Measurements from ENCODE around the gene INSL6. TPM values are rescaled to one million over a fixed set of nuclear protein-coding genes. Genes with fewer than 3 reads are reported as not detected.

Gene INSL6, protein sequence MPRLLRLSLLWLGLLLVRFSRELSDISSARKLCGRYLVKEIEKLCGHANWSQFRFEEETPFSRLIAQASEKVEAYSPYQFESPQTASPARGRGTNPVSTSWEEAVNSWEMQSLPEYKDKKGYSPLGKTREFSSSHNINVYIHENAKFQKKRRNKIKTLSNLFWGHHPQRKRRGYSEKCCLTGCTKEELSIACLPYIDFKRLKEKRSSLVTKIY
- total RNA-seq (not detected), polyA plus RNA-seq (ENCODE audit: insufficient read depth in 1 of 8, insufficient read length in 8 of 8, low replicate concordance in 1 of 8) (under 1 TPM in 7 of 8 donors, not detected in 1; 0.11 to 0.45 (median 0.25) TPM)
- long read RNA-seq, donor 1, result 0 reads
- long read RNA-seq, donor 2, result 0 reads
- long read RNA-seq, donor 3, result 0 reads
- long read RNA-seq, donor 4, result 0 reads
- long read RNA-seq, donor 5, result 0 reads
- long read RNA-seq, donor 6, result 0 reads
- long read RNA-seq, donor 7, result 0 reads
- long read RNA-seq, donor 8, result 0 reads
- long read RNA-seq, donor 9, result 0 reads
- long read RNA-seq, donor 10, result 0 reads
- long read RNA-seq, donor 11, result 0 reads

DNA sequence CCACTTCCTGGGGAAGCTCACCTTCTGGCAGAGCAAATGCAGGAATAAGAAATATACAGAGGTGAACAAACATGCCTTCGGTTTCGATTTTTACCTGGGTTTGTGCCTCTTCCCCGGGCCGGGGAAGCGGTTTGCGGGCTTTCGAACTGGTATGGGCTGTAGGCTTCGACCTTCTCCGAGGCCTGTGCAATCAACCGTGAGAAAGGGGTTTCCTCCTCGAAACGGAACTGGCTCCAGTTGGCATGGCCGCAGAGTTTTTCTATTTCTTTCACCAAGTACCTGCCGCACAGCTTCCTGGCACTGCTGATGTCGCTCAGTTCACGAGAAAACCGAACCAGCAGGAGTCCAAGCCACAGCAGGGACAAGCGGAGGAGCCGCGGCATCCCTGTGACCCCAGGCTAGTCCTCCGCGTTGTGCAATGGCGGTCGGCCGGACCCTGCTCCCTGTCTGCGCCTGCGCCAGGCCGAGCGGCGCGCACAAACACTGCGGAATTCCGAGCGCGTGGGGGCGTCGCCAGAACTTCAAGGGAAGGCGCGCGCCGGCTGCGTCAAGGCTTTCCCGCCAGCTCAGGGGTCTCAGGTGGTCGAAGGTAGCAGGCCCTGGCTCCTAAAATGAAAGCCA, at the start of gene INSL6:
Gene INSL6 (minus strand): TSS at position 420 of the 621 bp plus-strand sequence. CDS start 37 bp downstream, at position 383.
- Histone ChIP-seq H3K27me3 (ENCODE audit: control insufficient read depth, insufficient read depth, low read length) (no peaks in the 10 kb centered on the region), H3K4me1 (ENCODE audit: control insufficient read depth, insufficient read depth, low read length) (no peaks in the 10 kb centered on the region), H3K36me3 (ENCODE audit: control insufficient read depth, insufficient read depth, low read length) (no peaks in the 10 kb centered on the region), H3K4me3 (ENCODE audit: low read length) (no peak within 1 kb of the TSS), H3K27ac (ENCODE audit: low read length) (no peak within 1 kb of the TSS), H3K9me3 (replicated peaks; ENCODE audit: control insufficient read depth, low read depth, low read length) (no peaks in the 10 kb centered on the region)
- no peak for DNase-seq
- 87% methylated on average over 42 of the region's 44 CpGs for WGBS (ENCODE audit: insufficient coverage)

DNA sequence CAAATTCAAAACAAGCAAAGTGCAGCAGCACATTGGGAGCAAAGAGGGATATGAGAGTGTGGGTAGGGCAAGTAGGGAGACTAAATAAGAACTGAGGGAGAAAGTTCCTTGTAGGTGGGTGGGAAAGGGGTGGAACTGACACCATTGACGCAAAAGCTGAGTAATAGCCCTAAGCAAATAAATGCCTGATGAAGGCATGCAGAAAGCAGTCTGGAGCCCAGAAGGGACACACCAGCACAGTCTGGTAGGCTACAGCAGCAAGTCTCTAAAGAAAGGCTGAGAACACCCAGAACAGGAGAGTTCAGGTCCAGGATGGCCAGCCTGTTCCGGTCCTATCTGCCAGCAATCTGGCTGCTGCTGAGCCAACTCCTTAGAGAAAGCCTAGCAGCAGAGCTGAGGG, 45.8 kb upstream of the INSL6 start, which contains the start of gene INSL4:
Gene INSL4 (plus strand): TSS at position 208 of the 400 bp plus-strand sequence. CDS start 105 bp downstream, at position 313.
- no peaks in the 10 kb centered on the region for H3K9me3 ChIP-seq (replicated peaks; ENCODE audit: control insufficient read depth, low read depth, low read length)
- no peak within 1 kb of the TSS for H3K4me3 ChIP-seq (ENCODE audit: low read length)
- no peaks in the 10 kb centered on the region for H3K36me3 ChIP-seq (ENCODE audit: control insufficient read depth, insufficient read depth, low read length)
- 92% methylated on average over 2 of the region's 2 CpGs for WGBS (ENCODE audit: insufficient coverage)
- H3K4me1 ChIP-seq (ENCODE audit: control insufficient read depth, insufficient read depth, low read length), result no peaks in the 10 kb centered on the region
- H3K27ac ChIP-seq (ENCODE audit: low read length), result no peak within 1 kb of the TSS
- H3K27me3 ChIP-seq (ENCODE audit: control insufficient read depth, insufficient read depth, low read length), result no peaks in the 10 kb centered on the region
- no peak for DNase-seq

DNA sequence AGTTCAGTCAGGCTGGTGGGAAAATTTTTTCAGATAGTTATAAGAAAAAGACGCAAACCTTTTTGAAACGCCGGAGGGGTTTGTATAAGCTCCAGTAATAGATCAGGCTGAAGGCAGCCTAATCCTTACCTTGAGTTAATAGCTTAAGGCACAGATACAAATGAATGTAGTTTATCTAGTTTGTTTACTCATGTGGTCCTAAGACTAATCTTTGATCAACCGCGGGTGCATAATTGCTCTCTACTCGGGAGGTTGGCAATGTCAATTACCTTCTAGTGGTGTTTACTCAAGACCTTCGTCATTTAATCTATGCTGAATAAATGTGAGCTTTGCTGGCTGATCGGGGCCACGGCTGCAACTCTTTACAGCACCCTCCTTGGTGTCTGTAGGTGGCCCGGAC, 45.1 kb upstream of the INSL6 start:
- no peak overlapping the region for H3K27ac ChIP-seq (ENCODE audit: low read length)
- H3K4me1 ChIP-seq (ENCODE audit: control insufficient read depth, insufficient read depth, low read length), result no peaks in the 10 kb centered on the region
- no peak for DNase-seq
- no peaks in the 10 kb centered on the region for H3K27me3 ChIP-seq (ENCODE audit: control insufficient read depth, insufficient read depth, low read length)
- no peaks in the 10 kb centered on the region for H3K36me3 ChIP-seq (ENCODE audit: control insufficient read depth, insufficient read depth, low read length)
- no peaks in the 10 kb centered on the region for H3K9me3 ChIP-seq (replicated peaks; ENCODE audit: control insufficient read depth, low read depth, low read length)
- no peak overlapping the region for H3K4me3 ChIP-seq (ENCODE audit: low read length)
- 87% methylated on average over 6 of the region's 10 CpGs for WGBS (ENCODE audit: insufficient coverage)

DNA sequence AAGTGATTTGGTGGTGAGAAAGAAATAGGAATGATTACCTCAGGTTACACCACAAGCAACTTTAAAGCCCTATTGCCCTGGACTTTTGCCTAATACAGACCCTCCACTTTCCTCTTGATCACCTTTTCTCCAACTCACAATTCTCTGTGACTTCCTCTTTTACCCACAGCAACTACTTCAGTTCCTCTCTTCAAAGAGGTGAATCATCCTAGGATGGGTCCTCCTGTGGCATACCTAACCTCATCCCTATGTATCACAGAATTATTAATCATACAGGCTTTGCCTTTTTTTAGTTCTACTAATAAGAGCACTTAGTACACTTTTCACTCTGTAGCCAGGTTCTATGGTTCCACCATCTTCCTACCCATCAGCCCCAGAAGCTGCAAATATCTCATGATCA, 19.6 kb upstream of the INSL6 start:
- H3K36me3 ChIP-seq (ENCODE audit: control insufficient read depth, insufficient read depth, low read length), result no peaks in the 10 kb centered on the region
- no peaks in the 10 kb centered on the region for H3K27me3 ChIP-seq (ENCODE audit: control insufficient read depth, insufficient read depth, low read length)
- no peaks in the 10 kb centered on the region for H3K4me1 ChIP-seq (ENCODE audit: control insufficient read depth, insufficient read depth, low read length)
- H3K4me3 ChIP-seq (ENCODE audit: low read length), result no peak overlapping the region
- no peak overlapping the region for H3K27ac ChIP-seq (ENCODE audit: low read length)
- no peak for DNase-seq
- H3K9me3 ChIP-seq (replicated peaks; ENCODE audit: control insufficient read depth, low read depth, low read length), result no peaks in the 10 kb centered on the region

DNA sequence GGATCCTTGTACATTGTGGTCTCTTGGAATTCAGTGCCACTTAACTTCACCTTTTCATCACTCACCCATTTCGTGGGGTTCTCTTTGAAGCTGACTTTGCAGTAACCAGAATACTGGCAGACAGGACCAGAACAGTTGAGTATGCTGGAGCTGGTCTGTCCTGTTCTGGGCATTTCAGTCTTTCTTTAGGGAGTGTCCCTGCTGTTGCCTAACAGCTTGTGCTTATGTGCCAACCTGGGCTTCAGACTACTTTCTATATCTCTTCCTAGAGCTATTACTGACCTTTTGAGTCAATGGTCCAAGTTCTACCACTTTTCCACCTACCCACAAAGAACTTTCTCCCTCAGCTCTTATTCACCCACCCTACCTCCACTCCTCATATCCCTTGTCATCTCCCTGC, 10.0 kb upstream of the INSL6 start:
- no peaks in the 10 kb centered on the region for H3K36me3 ChIP-seq (ENCODE audit: control insufficient read depth, insufficient read depth, low read length)

DNA sequence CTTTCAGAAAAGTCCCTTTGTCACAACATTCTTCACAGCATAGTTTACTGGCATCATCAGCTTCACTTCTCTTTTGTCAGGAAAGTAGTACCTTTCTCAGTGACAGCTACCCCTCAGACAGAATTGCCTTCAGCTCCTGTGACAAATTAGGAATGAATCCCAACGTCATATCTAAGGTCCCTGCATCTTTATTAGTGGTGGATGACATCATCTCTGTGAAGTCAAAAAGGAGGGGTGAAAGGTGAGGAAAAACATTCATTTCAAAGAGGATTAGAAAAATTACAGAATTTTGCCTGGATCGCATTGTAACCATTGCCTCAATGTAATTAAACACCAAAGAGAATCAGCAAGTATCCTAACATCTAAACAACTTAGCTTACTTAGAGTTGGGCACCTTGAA, 7.9 kb upstream of the INSL6 start:
- Histone ChIP-seq H3K4me1 (ENCODE audit: control insufficient read depth, insufficient read depth, low read length) (no peaks in the 10 kb centered on the region), H3K36me3 (ENCODE audit: control insufficient read depth, insufficient read depth, low read length) (no peaks in the 10 kb centered on the region), H3K9me3 (replicated peaks; ENCODE audit: control insufficient read depth, low read depth, low read length) (no peaks in the 10 kb centered on the region), H3K4me3 (ENCODE audit: low read length) (no peak overlapping the region), H3K27ac (ENCODE audit: low read length) (no peak overlapping the region), H3K27me3 (ENCODE audit: control insufficient read depth, insufficient read depth, low read length) (no peaks in the 10 kb centered on the region)
- DNase-seq, result no peak
- no CpG with 5 or more reads among the region's 2 CpGs for WGBS (ENCODE audit: insufficient coverage)

More for the DNA sequence above, 10.0 kb upstream of the INSL6 start:
- Histone ChIP-seq H3K4me3 (ENCODE audit: low read length) (no peak overlapping the region), H3K27ac (ENCODE audit: low read length) (no peak overlapping the region), H3K9me3 (replicated peaks; ENCODE audit: control insufficient read depth, low read depth, low read length) (no peaks in the 10 kb centered on the region), H3K4me1 (ENCODE audit: control insufficient read depth, insufficient read depth, low read length) (no peaks in the 10 kb centered on the region), H3K27me3 (ENCODE audit: control insufficient read depth, insufficient read depth, low read length) (no peaks in the 10 kb centered on the region)
- DNase-seq, result no peak
- WGBS (ENCODE audit: insufficient coverage), result no CpG with 5 or more reads among the region's 1 CpG

GRCh38 chr9:5191985-5192384, 6.5 kb upstream of the INSL6 start:
- no peaks in the 10 kb centered on the region for H3K9me3 ChIP-seq (replicated peaks; ENCODE audit: control insufficient read depth, low read depth, low read length)
- 100% methylated on average over 1 of the region's 3 CpGs for WGBS (ENCODE audit: insufficient coverage)

DNA sequence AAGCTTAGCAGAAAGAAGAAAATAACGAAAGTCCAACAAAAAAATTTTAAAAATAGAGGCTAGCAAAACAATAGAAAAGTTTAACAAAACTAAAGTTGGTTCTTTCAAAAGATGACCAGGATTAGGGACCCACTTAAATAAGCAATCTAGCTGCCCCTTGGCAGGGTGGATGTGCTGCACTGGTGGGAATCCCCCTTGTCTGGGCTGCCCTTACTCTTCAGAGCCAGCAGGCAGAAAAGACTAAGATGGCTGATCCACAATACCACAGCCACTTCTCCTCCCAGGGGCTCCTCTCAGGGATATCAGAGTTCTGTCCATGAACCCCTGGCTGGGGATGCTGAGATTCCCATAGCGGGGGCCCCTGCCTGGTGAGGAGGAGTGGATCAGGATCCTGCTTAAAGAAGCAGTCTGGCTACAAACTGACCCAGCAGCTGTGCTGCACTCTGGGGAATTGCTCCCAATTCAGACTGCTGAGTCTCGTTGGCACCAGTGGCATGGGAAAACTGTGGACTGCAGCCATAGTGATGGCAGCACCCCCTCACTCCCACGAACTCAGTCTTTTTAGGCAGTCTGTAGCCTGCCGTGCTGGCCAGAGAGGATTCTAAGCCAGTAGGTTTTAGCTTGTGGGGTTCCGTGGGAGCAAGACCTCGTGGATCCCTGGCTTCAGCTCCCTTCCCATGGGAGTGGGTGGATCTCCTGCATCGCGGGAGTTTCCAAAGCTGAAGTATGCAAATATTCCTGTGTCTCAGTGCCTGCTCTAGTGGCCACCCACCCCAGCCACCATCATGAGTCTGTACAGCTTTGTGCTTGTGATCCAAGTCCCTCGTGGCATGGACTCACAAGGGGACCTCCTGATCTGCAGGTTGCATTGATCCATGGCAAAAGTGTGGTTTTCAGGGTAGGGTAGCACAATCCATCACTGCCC, 2.9 kb upstream of the INSL6 start:
- H3K27ac ChIP-seq (ENCODE audit: low read length), result no peak overlapping the region
- peak; percentile 3 for DNase-seq
- no peaks in the 10 kb centered on the region for H3K4me1 ChIP-seq (ENCODE audit: control insufficient read depth, insufficient read depth, low read length)
- no peaks in the 10 kb centered on the region for H3K36me3 ChIP-seq (ENCODE audit: control insufficient read depth, insufficient read depth, low read length)
- no peaks in the 10 kb centered on the region for H3K27me3 ChIP-seq (ENCODE audit: control insufficient read depth, insufficient read depth, low read length)
- 54% methylated on average over 5 of the region's 10 CpGs for WGBS (ENCODE audit: insufficient coverage)
- no peaks in the 10 kb centered on the region for H3K9me3 ChIP-seq (replicated peaks; ENCODE audit: control insufficient read depth, low read depth, low read length)
- no peak overlapping the region for H3K4me3 ChIP-seq (ENCODE audit: low read length)

More at GRCh38 chr9:5191985-5192384, 6.5 kb upstream of the INSL6 start:
- no peak for DNase-seq
- Histone ChIP-seq H3K4me3 (ENCODE audit: low read length) (no peak overlapping the region), H3K27ac (ENCODE audit: low read length) (no peak overlapping the region), H3K27me3 (ENCODE audit: control insufficient read depth, insufficient read depth, low read length) (no peaks in the 10 kb centered on the region), H3K36me3 (ENCODE audit: control insufficient read depth, insufficient read depth, low read length) (no peaks in the 10 kb centered on the region), H3K4me1 (ENCODE audit: control insufficient read depth, insufficient read depth, low read length) (no peaks in the 10 kb centered on the region)

DNA sequence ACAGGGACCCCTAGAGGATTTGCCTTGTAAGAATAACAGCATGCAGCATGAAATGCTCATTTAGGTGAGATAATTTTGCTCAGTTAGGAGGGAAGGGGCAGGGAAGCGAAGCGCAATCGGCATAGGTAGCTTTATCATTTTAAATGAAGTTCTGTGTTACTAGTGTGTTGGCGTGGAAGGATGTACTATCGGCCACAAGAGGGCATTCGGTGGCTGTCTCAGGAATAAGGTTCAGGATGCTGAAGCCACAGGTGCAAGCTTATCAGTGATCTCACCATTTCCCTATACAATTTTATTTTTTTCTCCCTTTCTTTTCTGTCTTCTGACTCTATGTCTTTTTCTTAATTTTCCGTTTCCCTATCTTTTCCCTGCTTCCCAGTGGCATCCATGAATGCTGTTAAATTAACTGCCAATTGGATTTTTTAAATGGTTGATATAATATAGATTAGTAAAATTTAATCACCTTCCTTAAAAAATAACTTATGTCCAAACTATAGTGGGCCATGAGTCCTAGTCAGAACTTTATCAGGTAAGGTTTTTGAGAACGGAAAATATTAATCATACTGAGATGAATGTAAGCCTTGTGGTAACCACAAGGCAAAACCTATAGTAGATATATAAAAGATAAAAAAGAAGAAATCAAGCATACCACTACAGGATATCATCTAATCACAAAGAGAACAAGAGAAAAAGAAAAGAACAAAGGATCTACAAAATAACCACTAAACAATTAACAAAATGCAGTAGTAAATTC, 1.2 kb upstream of the INSL6 start:
- Histone ChIP-seq H3K4me3 (ENCODE audit: low read length) (no peak overlapping the region), H3K27ac (ENCODE audit: low read length) (no peak overlapping the region), H3K36me3 (ENCODE audit: control insufficient read depth, insufficient read depth, low read length) (no peaks in the 10 kb centered on the region), H3K9me3 (replicated peaks; ENCODE audit: control insufficient read depth, low read depth, low read length) (no peaks in the 10 kb centered on the region), H3K4me1 (ENCODE audit: control insufficient read depth, insufficient read depth, low read length) (no peaks in the 10 kb centered on the region), H3K27me3 (ENCODE audit: control insufficient read depth, insufficient read depth, low read length) (no peaks in the 10 kb centered on the region)
- peak; percentile 57 for DNase-seq
- WGBS (ENCODE audit: insufficient coverage), result 26% methylated on average over 6 of the region's 8 CpGs
